OCI-M2 (cell line): ENCODE data around the gene IL1R1.
"Not testable (repeated sequence)": the region's sequence is repeated elsewhere in the genome, so short reads cannot be mapped to it uniquely, and the experiment has no call there.

Source experiments
- DNase-seq: peaks from one replicate; lab custom pipeline; 2025; ENCODE audit not compliant: unreplicated experiment; lab: John Stamatoyannopoulos, UW

Gene IL1R1

GRCh38 chr2:102111823-102112222 is 30.7 kb upstream of the IL1R1 start:
- DNase-seq: no peak

GRCh38 chr2:102112271-102112670 is 30.3 kb upstream of the IL1R1 start:
- DNase-seq: no peak

- no peak for DNase-seq
Observed at GRCh38 chr2:102112692-102113665, 29.6 kb upstream of the IL1R1 start.

- DNase-seq: no peak
Observed at GRCh38 chr2:102114290-102114721, 28.2 kb upstream of the IL1R1 start.

DNA sequence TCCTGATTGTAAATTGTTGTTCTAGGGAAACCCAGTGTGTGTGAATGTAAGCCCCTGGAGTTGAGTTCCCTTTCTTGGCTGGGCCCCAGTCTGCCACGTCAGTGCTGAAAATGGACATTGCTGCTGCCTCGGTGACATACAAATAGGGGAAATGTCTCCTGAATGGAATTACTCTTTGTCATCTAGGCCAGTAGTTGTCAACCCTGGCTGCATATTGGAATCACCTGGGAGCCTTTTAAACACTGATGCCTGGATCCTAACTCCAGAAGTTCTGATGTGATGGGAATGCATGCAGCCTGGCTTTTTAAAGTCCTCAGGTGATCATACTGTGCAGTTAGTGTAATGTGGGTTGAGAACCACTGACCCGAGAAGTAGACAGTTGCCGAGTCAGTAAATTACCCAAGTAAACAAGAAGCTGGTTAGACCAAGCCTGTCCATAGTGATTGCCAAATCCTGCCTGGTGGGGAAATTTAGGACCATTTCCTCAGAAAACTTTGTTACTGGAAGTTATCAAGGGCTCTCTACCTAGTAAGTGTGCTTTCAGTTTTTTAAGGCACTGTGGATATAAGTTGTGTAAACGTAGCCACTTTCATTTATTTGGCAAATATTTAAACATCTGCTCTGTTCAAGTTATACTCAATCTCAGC is 27.6 kb upstream of the IL1R1 start:
- DNase-seq: no peak

DNA sequence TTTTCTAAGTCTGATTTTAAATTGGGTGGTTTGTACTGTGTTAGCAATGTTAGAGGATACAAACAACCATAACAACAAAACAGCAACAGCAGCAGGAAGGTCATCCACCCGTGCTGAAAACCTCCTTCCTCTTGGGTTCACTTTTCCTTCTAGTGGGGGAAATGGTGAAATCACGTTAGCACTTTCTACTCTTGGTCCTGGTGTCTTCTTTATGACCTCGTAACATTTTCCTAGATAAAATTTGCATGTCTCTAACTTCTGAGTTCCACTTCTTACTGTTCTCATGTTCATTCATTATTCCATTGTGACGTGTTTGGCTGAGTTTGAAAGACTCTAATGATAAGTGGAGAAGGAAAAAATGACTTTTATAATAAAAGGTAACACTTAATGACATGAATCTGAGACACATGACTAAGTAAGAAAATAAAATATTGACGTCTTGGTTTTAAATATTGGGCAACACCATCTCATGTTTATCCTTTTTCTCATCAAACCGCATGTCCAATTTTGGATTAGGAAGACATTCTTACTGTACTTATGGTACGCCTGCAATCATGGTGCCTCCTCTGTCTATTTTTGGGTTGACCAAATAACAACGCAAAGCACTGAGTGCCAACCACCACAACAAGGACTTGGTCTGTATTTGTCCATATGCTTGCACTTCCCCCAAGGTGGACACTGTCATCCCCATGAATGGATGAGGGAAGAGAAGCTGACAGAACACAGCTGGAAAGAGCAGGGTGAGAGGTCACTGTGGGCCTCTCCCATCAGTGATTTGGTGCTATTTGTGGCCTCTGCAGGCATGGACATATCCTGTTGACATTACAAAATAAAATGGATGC is 25.7 kb upstream of the IL1R1 start:
- DNase-seq: no peak

- no peak for DNase-seq
Observed at GRCh38 chr2:102117472-102117858, 25.1 kb upstream of the IL1R1 start.

DNA sequence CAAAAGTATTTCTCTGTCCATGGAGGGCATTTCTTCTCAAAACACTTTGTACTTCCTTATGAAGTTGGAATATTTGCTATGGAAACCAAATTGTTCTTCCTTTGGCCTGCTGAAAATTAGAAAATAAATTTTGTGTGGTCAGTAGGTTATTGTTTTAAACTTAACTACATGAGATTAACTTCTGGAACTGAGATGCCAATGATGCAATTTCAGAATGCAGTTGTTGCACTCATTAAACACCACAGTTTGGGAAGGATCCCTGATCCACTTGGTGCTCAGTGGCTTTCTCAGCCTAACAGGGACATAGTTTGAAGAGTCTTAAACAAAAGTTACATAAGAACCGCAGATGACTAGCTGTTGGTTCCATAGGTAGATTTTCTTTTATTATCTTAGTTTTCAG is 23.3 kb upstream of the IL1R1 start:
- no peak for DNase-seq

DNA sequence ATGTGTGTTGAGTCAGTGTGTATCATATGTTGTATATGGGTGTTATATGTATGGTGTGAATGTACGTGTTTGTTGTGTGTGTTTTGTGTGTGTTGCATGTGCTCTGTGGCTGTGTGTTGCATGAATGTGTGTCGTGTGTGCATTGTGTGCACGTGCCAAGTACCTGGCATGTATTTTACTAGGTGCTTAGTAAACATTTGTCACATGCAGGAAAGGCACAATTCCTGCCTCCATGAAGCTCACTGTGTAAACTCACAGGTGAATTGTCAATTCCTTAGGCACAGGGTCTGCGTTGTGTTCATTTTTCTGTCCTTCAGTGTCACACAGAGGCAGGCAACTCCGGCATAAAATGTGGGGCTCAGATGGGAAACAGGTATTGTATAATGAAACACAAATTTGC is 22.3 kb upstream of the IL1R1 start:
- no peak for DNase-seq

- no peak for DNase-seq
Observed at GRCh38 chr2:102120701-102121159, 21.8 kb upstream of the IL1R1 start.

- DNase-seq: no peak
Observed at GRCh38 chr2:102122115-102122514, 20.4 kb upstream of the IL1R1 start.

- DNase-seq: no peak
Observed at GRCh38 chr2:102122909-102123308, 19.6 kb upstream of the IL1R1 start.

DNA sequence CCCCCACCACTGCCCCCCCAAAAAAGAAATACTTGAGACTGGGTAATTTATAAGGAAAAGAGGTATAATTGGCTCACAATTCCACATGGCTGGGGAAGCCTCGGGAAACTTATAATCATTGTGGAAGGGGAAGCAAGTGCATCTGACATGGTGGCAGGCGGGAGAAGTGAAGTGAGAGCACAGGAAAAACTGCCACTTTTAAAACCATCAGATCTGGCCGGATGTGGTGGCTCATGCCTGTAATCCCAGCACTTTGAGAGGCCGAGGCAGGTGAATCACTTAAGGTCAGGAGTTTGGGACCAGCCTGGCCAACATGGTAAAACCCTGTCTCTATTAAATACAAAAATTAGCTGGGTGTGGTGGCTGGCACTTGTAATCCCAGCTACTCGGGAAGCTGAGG is 18.1 kb upstream of the IL1R1 start:
- not testable (repeated sequence) for DNase-seq

- DNase-seq: no peak
Observed at GRCh38 chr2:102126169-102126568, 16.4 kb upstream of the IL1R1 start.

- no peak for DNase-seq
Observed at GRCh38 chr2:102126660-102127059, 15.9 kb upstream of the IL1R1 start.

- no peak for DNase-seq
Observed at GRCh38 chr2:102129082-102129481, 13.5 kb upstream of the IL1R1 start.

- DNase-seq: no peak
Observed at GRCh38 chr2:102129951-102130646, 12.4 kb upstream of the IL1R1 start.

DNA sequence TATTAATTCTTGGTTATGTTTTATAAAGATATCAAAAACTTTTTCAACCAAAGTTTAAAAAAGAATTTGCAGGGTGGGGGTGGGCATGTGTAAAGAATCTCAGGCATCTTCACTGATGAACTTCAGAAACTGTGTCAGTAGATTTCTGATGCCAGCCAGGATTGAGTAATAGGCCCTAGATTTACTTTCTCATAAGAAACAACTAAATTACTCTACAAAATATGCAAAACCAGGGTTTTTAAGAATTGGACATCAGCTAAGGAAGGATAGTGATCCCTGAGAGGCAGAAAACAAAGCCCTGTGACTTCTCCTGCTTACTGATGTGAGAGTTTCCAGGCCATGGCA is 11.9 kb upstream of the IL1R1 start:
- no peak for DNase-seq

DNA sequence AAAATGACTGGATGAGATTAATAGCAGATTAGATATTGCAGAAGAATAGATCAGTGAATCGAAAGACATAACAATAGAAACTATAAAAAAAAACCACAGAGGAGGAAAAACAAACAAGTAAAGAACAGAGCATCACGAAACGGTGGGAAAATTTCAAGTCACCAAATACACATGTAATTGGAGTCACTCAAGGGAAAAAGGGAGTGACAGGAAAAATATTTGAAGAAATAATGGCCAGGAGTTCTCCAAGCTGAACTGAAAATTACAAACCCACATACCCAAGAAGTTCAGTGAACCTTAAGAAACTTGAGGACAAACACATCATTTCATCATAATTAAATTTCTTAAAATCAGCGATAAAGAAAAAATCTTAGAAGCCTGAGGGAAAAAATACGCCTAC is 11.0 kb upstream of the IL1R1 start:
- no peak for DNase-seq

GRCh38 chr2:102137138-102137537 is 5.4 kb upstream of the IL1R1 start:
- DNase-seq: no peak

DNA sequence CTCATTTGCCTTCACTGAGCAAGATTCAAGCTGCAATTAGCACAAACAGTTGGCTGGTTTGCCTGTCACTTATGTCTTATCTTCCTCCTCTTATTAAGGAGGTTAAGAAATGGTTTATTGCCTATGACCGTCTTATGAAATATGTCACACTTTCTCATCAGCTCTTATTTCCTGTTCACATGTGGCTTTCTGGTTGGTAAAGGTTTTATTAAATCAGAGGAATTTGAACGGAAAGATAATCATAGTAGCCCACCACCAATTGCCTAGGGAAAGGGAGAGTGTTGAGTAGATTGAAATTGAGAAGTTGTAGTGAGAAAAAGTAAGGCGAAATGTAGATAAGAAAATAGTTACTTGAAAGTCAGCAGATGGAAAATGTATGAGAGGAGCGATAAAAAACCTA is 4.2 kb upstream of the IL1R1 start:
- DNase-seq: no peak
